Measurements from ENCODE around the gene BICD1.

Gene BICD1

GRCh38 chr12:32285489-32285888 lies 178.8 kb downstream of the BICD1 start:
- no peak for DNase-seq

GRCh38 chr12:32290411-32290810 lies 183.8 kb downstream of the BICD1 start:
- no peak for DNase-seq

- no peak for DNase-seq
Observed at GRCh38 chr12:32292151-32292550, 185.5 kb downstream of the BICD1 start.

GRCh38 chr12:32293808-32294419 lies 187.3 kb downstream of the BICD1 start:
- no peak for DNase-seq

DNA sequence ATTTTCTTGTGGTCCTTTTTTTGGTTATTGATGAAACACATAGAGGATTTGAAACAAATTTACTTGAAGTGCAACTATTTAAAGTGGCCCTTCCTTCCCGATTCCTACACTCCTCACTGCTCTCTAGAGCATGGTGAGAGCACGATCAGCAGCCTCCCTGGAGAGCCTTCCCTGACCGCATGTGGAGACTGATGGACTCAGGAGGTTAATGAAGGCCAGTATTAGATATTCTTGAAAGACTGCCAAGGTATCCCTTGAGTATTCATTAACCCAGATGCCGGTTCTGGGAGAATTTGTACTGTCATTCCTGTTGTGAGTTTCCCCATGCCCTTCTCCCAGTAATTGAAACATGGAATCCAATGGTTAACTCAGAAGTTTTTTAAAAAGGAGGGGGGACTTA lies 189.9 kb downstream of the BICD1 start:
- DNase-seq: no peak

GRCh38 chr12:32298917-32299316 lies 192.3 kb downstream of the BICD1 start:
- no peak for DNase-seq

- no peak for DNase-seq
Observed at GRCh38 chr12:32301216-32301615, 194.6 kb downstream of the BICD1 start.

- DNase-seq: peak; percentile 18 to 23
Observed at GRCh38 chr12:32302218-32303173, 195.8 kb downstream of the BICD1 start.

GRCh38 chr12:32303174-32303549 lies 196.5 kb downstream of the BICD1 start:
- no peak for DNase-seq

DNA sequence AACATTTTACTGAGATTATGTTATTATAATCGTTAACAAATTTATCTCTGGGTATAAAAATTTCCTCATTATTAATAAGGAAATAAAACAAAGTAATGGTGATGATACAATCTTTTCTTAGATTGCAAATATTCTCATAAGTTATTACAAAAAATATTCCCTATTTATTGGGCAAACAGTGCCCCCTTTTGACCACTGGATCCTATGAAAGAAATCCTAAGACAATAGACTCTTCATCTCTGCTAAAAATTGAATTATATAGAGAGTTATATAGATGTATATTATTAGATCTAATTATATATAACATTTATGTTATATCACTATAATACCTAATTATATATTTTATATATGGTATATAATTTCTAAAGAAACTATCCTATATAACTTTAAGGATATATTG lies 198.5 kb downstream of the BICD1 start:
- DNase-seq: peak; percentile 3 to 10

DNA sequence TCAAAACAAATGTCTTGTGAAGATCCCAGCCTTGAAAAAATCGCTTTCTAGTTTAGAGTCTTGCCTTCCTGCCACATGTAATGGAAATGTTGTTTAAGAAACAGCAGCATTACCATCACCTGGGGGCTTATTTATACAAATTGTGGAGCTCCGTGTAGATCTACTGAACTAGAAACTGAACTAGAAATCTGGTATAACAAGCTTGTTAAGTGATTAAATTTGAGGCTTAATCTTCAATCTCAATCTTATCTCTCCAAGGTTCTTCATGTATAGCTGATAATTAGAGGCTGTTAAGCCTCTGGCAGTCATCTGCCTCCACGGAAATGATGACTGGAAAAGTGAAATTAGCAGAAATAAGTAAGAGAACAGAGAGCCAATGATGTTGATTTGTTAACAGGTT lies 200.7 kb downstream of the BICD1 start:
- DNase-seq: no peak

GRCh38 chr12:32309811-32310736 lies 203.4 kb downstream of the BICD1 start:
- no peak for DNase-seq

- peak; percentile 43 to 49 for DNase-seq
Observed at GRCh38 chr12:32312049-32312670, 205.5 kb downstream of the BICD1 start.

GRCh38 chr12:32322354-32322753 lies 215.7 kb downstream of the BICD1 start:
- DNase-seq: no peak

GRCh38 chr12:32331133-32331532 lies 224.5 kb downstream of the BICD1 start:
- no peak for DNase-seq

- DNase-seq: no peak
Observed at GRCh38 chr12:32332446-32332845, 225.8 kb downstream of the BICD1 start.

DNA sequence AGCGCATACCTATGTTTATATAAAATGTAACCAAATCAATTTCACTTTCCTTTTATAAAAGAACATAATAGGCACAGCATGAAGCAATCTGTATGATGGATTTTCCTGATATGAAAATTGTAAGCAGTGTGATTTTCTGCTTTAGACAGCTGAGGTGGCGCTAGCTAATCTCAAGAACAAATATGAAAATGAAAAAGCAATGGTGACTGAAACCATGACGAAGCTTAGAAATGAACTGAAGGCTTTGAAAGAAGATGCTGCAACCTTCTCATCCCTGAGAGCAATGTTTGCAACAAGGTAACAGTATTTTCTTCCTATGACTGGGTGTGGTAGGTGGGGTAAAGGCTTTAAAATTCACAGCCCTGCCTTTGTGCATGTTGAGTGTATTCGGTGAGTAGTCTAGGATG lies 227.7 kb downstream of the BICD1 start:
- no peak for DNase-seq

- DNase-seq: no peak
Observed at GRCh38 chr12:32336261-32336660, 229.6 kb downstream of the BICD1 start.

DNA sequence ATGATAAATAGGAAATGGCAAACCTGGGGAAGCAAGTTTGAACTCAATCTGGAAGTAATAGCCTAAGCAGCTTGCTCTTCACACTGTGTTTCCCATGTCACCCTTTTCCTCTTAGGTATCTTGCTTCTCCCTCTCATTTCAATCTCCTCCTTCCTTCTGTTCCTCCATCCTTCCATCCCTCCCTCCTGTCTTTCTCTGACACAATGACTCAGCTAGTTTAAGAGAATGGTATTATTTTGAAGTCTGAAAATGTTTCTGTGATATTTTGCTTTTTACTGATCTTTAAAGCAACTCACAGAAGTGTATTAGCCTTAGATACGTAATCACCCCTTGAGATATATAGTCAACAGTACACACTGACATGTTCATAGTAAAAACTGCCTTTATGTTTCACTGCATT lies 236.8 kb downstream of the BICD1 start:
- DNase-seq: no peak

GRCh38 chr12:32344047-32344446 lies 237.4 kb downstream of the BICD1 start:
- no peak for DNase-seq

- DNase-seq: no peak
Observed at GRCh38 chr12:32353540-32353939, 246.9 kb downstream of the BICD1 start.

GRCh38 chr12:32357601-32358249 lies 251.1 kb downstream of the BICD1 start:
- DNase-seq: no peak

All from Kasumi-1 (cell line).